Mucosa of gallbladder (tissue), 1 donor: ENCODE data around the gene CACNA1B. TPM values are rescaled to one million over a fixed set of nuclear protein-coding genes. Genes with fewer than 3 reads are reported as not detected.
"Not testable (repeated sequence)": the region's sequence is repeated elsewhere in the genome, so short reads cannot be mapped to it uniquely, and the experiment has no call there.

Experiments used
- DNase-seq: peaks from one replicate; pipeline ENCODE4 v3.0.0-alpha.2; 2020; ENCODE audit warnings: low spot score
- total RNA-seq: library from RNA; stranded (reverse); gene quantifications from one replicate; pipeline ENCODE4 v1.2.1, GENCODE V29; 2021
- donor health status: DM: no; HTN: no; CAD: no.

The CACNA1B gene
- total RNA-seq, 1 donor from 2014 or later = 0.43 TPM

DNA sequence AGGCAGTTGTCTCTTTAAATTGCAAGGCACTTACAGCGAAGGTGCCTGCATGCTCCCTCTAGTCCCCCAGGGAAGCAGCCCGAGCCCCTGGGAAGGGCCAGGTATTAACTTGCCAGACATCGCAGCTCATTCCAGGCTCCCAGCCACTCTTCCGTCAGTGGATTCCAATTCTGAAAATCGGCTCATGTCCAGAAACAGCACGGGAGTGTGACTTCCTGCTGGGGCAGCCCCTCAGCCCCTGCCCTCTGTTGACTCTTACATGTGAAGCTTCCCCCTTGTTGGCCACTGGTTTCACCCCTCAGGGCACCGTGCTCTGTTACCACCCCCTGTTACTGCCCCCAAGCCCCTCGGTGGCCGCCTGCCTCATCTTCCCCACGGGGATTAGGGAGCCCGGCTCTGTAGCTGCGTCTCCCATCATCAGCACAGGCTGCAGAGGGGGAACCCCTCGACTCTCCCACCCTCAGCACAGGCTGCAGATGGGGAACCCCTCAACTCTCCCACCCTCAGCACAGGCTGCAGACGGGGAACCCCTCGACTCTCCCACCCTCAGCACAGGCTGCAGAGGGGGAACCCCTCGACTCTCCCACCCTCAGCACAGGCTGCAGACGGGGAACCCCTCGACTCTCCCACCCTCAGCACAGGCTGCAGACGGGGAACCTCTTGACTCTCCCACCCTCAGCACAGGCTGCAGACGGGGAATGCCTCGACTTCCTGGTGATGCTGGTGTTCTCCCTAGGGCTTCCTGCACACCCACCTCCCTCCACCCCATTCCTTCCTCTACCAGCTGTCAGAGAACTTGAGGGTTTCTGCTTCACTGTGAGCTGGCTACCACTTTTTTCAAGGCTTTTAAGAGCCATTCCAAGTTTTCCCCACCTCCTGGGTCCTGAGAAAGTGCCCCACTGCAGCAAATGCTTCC lies 11.1 kb upstream of the CACNA1B start:
- no peak for DNase-seq

DNA sequence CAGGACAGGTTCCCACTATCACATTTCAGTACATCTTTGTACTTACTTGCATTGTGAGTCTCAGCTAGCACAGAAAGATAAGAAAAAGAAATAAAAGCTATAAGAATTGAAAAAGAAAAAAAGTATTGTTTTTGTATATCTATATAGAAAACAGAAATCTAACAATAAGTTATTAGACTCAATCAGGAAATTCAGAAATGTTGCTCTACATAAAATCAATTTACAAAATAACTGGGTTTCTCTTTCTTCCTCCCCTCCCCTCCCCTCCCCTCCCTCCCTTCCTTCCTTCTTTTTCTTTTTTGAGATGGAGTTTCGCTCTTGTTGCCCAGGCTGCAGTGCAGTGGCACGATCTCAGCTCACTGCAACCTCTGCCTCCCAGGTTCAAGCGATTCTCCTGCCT lies 7.2 kb upstream of the CACNA1B start:
- no peak for DNase-seq

DNA sequence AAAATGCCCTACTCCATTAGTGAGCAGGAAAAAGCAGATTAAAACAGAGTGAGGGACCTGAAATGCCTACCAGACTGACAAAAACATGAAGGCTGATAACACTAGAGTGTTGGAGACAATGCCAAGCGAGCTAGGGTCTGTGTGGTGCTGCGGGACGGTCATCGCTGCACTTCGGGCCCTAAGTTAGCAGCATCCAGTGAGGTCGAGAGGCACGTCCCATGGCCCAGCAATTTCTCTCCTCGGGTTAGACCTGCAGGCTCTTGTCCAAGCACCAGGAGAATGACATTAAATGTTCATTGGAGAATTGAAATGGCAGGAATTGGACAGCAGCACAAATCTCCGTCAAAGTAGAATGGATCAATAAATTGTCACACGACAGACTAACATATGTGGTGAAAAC lies 5.3 kb upstream of the CACNA1B start:
- DNase-seq = no peak

- no peak for DNase-seq
These were observed 4.2 kb upstream of the CACNA1B start for GRCh38 chr9:137873408-137873807.

GRCh38 chr9:137873858-137874362 lies 3.7 kb upstream of the CACNA1B start:
- no peak for DNase-seq

DNA sequence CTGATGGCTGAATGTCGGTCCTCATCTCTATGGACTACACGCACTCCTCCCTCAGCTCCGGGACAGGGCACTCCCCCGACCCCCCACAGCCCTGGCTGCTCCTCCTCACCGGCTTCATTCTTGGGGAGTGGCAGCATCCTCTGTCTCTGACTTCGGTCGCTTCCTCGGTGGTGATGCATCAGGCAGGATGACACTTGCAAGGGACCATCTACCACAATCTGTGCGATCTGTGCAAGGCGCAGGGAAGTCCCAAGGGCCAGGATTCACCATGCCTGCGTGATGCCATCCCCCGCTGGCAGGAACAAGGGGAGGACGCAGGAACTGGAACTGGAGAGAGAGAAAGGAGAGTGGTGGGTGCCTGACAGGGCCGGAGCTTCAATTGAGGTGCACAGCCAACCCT lies 2.2 kb upstream of the CACNA1B start:
- no peak for DNase-seq

GRCh38 chr9:137875846-137876245 lies 1.7 kb upstream of the CACNA1B start:
- DNase-seq = no peak

DNA sequence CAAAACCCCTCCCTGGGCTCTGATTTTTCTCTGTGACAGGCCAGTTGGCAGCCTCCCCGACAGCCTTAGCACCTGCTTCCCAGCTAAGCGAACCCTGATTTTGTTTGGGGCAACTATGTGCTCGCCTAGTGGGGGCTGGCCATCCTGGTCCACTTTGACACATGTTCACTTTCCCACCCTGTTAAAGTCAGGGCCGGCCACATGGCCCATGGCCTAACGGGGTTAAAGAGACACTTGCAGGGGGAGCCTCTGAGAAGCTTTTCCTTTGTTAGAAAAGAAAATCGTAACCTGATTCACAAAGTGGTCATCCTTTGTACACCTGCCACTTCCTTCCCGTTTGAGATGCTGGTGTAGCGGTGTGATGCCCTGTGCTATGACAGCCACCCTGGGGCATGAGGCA lies 1.3 kb upstream of the CACNA1B start:
- no peak for DNase-seq

DNA sequence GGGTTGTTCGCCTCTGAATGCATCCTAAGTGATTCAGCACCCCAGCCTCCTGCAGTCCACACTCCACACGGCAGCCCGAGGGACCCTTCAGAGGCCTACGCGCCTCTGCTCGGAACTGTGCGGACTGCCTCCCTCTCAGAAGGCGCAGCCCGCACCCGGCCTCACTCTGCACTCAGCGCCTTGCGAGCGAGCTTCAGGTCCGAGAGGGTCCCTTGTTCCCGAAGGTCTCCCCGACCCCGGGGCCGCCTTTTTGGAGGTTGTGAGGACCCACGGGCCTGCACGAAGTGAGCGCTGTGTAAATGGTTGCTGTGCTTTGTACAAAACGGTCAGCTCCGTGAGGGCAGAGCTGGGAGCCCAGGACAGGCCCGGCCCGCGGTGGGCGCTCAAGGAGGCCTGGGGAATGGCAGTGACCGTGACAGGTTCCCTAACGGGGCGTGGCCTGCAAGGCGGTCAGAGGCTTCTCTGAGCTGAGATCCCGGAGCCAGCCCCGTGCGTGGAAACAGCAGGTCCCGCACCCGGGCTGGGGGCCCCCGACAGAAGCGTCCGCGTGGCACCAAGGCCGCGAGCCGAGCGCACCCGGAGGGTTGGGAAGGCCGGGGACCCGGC lies 698 bp upstream of the CACNA1B start:
- DNase-seq = no peak

DNA sequence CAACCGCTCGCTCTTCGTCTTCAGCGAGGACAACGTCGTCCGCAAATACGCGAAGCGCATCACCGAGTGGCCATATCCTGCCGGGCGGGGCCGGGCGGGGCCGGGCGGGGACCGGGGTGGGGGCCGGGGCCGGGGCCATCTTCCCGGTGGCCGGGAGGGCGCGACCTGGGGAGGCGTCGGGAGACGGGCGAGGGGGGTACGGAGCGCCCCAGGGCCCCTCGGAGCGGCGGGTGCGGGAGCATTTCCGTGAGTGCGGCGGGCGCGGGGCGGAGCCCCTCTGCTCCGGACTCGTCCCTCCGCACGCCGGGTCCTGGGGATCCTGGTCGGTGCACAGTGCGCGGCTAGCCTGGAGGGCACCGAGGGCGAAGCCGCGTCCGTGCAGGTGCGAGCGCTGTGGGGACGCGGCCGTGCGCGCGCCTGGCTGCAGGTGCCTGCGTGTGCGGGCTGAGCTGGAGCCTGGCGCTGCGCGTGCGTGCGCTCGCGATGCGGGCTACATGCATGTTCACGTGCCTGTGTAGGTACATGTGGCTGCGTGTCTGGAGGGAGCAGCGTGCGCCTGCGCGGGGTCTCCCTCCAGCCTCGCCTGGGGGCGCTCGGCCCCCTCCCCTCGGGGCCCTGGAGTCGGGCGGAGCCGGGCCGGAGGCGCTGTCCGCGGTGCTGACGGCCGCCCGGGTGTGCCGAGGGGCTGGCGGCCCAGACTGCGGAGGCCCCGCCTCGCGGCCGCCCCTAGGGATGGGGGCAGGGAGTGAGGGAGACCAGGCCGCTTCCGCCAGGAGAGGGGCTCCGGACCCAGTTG lies 762 bp downstream of the CACNA1B start:
- DNase-seq = no peak

GRCh38 chr9:137879052-137879451 lies 1.5 kb downstream of the CACNA1B start:
- DNase-seq = no peak

GRCh38 chr9:137879566-137880150 lies 2.1 kb downstream of the CACNA1B start:
- DNase-seq = no peak

DNA sequence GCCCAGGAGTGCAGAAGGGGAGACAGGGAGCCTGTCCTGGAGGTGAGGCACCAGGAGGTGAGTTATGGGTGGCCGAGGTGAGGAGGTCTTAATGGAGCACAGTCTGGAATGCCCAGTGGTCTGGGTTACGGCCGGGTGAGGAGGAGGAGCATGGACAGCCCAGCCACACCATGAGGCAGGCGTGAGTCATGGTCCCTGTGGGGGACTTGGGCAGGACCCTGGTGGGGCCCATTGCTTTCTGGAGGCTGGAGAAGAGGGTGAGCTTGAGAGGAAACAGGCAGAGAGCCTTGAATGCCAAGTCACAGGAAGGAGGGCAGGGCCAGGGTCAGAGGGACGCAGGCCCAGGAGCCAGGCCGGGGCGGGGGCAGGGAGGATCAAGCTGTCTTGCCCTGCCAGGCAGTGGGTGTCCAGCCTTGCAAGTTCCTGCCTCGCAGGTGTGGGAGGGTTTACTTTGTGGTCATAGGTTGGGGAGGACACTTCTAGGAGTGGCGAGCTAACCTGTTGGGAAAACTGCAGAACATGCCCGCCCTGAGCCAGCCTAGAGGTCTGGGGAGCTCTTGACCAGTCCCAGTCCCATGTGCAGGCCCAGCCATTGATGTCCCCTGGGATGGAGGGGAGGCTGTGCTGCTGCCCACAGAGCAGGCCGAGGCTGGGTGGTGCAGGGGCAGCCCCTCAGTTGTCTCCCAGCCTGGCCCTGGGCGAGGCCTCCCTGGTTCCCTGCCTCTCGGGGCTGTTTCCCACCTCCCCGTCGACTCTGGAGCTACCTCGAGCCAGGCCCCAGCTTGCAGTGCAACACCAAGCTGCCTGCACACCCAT lies 2.8 kb downstream of the CACNA1B start:
- no peak for DNase-seq

DNA sequence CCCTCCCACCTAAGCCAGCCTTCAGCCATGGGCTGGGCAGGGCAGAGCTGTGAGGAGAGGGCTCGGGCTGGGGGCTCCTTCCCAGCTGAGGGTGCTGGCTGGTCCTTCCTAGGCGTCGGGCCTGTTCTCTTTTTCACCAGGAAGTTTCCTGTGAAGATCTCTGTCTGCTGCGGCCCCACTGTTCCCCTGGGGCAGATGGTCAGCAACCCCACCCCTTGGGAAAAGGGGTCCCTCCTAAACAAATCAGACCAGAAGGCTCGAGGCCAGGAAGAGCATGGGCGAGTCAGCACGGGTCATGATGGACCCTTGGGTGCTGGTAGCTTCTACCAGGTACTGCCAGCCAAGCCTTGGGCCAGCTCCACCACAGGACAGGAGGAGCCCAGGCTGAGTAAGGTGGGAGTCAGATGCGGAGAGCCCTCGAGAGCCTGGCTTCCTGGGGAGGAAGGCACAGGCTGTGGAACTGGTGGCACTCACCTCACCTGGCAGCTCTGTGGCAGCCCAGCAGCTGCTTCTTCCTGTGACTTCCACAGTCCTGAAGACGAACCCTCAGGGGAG lies 3.5 kb downstream of the CACNA1B start:
- no peak for DNase-seq

DNA sequence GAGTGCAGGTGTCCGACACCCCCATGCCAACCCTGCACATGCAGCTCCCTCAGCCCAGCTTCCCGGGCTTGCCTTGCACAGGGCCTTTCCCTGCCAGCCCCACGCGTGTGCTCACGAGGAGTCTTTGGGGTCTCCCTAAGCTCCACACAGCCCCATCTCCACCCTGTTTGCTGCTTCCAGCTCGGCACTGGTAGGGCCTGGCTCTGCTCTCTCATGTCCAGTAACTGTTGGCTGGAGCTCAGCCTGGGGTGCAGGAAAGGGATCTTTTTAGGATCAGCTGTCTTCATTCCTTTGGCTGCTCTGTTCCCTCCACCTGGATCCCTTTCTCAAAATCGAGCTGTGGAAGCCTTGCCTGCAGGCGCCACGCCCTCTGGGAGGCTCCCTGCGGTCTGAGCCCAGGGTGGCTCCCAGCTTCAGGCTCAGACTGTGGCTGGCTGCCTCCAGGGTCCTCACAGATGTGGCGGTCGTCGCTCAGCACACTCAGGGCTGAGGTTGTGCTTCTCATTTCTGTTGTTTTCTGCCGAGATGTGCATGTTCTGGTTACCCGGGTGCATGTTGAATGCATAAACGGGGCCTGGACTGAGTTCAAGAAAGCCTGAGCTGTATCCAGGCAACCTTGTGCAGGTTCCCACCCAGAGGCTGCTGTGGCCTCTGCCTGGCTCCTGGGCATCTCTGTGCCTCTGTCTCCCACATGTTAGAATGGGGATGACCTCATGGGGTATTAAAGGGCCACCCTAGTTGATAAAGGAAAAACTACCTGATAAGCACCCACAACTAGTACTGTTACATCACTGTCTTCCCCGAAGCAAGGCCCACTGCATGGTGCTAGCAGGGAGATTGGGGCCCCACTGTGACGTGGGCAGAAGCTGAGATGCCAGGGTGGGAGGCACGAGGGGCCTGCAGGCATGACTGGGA lies 4.3 kb downstream of the CACNA1B start:
- no peak for DNase-seq

- DNase-seq = no peak
These were observed 4.9 kb downstream of the CACNA1B start for GRCh38 chr9:137882506-137882821.

DNA sequence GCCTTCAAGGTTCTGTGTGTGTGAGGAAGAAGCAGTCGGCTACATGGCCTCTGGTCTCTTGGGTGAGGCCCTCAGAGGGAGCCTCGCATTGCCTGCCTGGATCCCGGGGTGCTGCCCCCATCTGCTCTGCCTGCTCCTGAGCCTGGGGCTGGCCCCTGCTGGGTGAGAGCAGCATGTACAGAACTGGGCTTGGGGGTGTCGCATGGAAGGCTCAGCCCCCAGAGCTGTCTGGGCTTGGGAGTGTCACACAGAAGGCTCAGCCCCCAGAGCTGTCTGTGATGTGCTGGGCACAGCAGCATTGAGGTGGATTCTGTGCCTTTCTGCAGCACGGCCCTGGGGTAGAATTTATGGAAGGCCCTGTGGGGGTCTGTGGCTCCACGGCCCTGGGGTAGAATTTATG lies 6.4 kb downstream of the CACNA1B start:
- DNase-seq = not testable (repeated sequence)

DNA sequence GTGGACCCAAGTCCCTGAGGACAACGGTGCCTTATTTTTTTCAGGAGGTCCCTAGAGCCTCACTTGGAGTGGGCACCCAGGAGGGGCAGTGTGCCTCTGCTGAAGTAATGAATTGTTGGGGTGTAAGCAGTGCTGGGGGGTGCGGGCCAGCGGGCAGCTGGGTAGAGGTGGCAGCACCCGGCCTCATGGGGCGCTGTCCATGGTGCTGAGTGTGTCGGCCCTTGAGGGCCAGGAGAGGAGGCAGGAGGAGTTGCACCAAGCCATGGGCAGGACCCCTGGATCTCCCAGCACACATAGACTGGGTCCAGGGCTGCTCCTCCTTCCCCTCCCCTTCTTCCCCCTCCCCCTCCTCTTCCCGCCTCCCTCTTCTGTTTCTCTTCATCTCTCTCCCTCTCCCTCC lies 7.0 kb downstream of the CACNA1B start:
- not testable (repeated sequence) for DNase-seq

- DNase-seq = not testable (repeated sequence)
These were observed 7.5 kb downstream of the CACNA1B start for GRCh38 chr9:137885121-137885520.

GRCh38 chr9:137888621-137889020 lies 11.0 kb downstream of the CACNA1B start:
- DNase-seq = not testable (repeated sequence)
